Panc1 (cell line): ENCODE measurements around the gene CASTOR1. TPM values are rescaled to one million over a fixed set of nuclear protein-coding genes. Genes with fewer than 3 reads are reported as not detected.

Experiments
- ATAC-seq: fragments of 200-7000 bp; cut with Tn5 transposase; 2 replicates; pipeline ENCODE4 v1.9.1; 2020; ENCODE audit warnings: mild to moderate bottlenecking, moderate library complexity
- BruUV-seq: library from RNA; stranded (reverse); fragments of 400-500 nt; replicated peaks from 2 replicates; lab custom pipeline; 2021; lab: Mats Ljungman, UMichigan
- CTCF ChIA-PET: fragments of 300-600 bp; sonication (Branson Sonifier 250); formaldehyde crosslinking; loops from one replicate; lab custom pipeline; 2022; ENCODE audit warnings: antibody characterized with exemption; lab: Charles Lee
- POLR2A ChIA-PET: fragments of 300-600 bp; sonication (Branson Sonifier 250); formaldehyde crosslinking; loops from one replicate; lab custom pipeline; 2022; ENCODE audit warnings: antibody characterized with exemption; lab: Charles Lee
- DNase-seq: peaks from one replicate; pipeline ENCODE4 v3.0.0-alpha.2; 2010; ENCODE audit warnings: low read depth, low spot score
- H3K27ac ChIP-seq: 2 replicates; pipeline ENCODE4 v1.5.1; 2011; ENCODE audit warnings: mild to moderate bottlenecking, low read length, inconsistent platforms
- H3K27me3 ChIP-seq: fragments of 200-500 bp; sonication (Bioruptor generic); 2 replicates; pipeline ENCODE4 v1.6.0; 2014; ENCODE audit warnings: low read length, inconsistent platforms; ENCODE audit not compliant: control insufficient read depth, insufficient read depth
- H3K36me3 ChIP-seq: fragments of 200-500 bp; sonication (Bioruptor generic); 2 replicates; pipeline ENCODE4 v1.5.1; 2014; ENCODE audit warnings: inconsistent platforms, mild to moderate bottlenecking, low read length, moderate library complexity; ENCODE audit not compliant: control insufficient read depth, insufficient read depth
- H3K4me1 ChIP-seq: 2 replicates; pipeline ENCODE4 v1.5.1; 2011; ENCODE audit warnings: inconsistent platforms, mild to moderate bottlenecking, low read length, moderate library complexity; ENCODE audit not compliant: control insufficient read depth, insufficient read depth
- H3K4me3 ChIP-seq, 2 experiments: 2 replicates each; pipeline ENCODE4 v1.5.1; 2011 to 2012; ENCODE audit warnings: low read depth in 2 of 2, low read length in 2 of 2, mild to moderate bottlenecking in 2 of 2, inconsistent platforms in 1 of 2, moderate library complexity in 1 of 2
- H3K9me3 ChIP-seq: fragments of 200-500 bp; sonication (Bioruptor generic); 2 replicates; pipeline ENCODE4 v1.5.1; 2014; ENCODE audit warnings: low read depth, mild to moderate bottlenecking, inconsistent platforms, low read length, moderate library complexity; ENCODE audit not compliant: control insufficient read depth, insufficient read depth
- POLR2AphosphoS5 ChIP-seq: IDR thresholded peaks from 2 replicates; pipeline ENCODE4 v1.6.1; 2012; ENCODE audit warnings: mild to moderate bottlenecking, low read depth, low read length, moderate library complexity
- SIN3A ChIP-seq: IDR thresholded peaks from 2 replicates; pipeline ENCODE4 v1.6.1; 2012; ENCODE audit warnings: low read depth, mild to moderate bottlenecking, low read length, moderate library complexity, borderline replicate concordance; ENCODE audit not compliant: insufficient read depth
- TCF7L2 ChIP-seq: IDR thresholded peaks from 2 replicates; pipeline ENCODE4 v1.6.1; 2011; ENCODE audit warnings: mild to moderate bottlenecking, low read depth, low read length, inconsistent platforms
- in situ Hi-C: cut with HindIII; loops from 2 replicates; pipeline ENCODE4 v1.10.0; 2016; ENCODE audit warnings: low sequenced_read_pairs, low pct_unique_long_range_greater_than_20kb
- intact Hi-C: fragments of 100-400 bp; cut with micrococcal nuclease; formaldehyde crosslinking; loops from one replicate; pipeline ENCODE4 v1.10.0; 2022; ENCODE audit not compliant: unreplicated experiment
- total RNA-seq: library from RNA; stranded (reverse); gene quantifications from one replicate; pipeline ENCODE4 v1.2.1, GENCODE V29; 2021; ENCODE audit not compliant: unreplicated experiment
- TF ChIP-seq, protein P1 (sequence below): fragments of 450-650 bp; IDR thresholded peaks from 2 replicates; pipeline ENCODE4 v1.5.1; 2017; ENCODE audit warnings: mild to moderate bottlenecking
- TF ChIP-seq, protein P2 (sequence below), 2 experiments: IDR thresholded peaks; 2 replicates each; pipeline ENCODE4 v1.6.1; 2011 to 2012; ENCODE audit warnings: low read depth in 2 of 2, control low read depth in 1 of 2, low read length in 1 of 2, mild to moderate bottlenecking in 1 of 2, moderate library complexity in 1 of 2; ENCODE audit not compliant: insufficient read depth in 1 of 2

The CASTOR1 gene
- total RNA-seq, 1 experiment from 2014 or later: 6.7 TPM

DNA sequence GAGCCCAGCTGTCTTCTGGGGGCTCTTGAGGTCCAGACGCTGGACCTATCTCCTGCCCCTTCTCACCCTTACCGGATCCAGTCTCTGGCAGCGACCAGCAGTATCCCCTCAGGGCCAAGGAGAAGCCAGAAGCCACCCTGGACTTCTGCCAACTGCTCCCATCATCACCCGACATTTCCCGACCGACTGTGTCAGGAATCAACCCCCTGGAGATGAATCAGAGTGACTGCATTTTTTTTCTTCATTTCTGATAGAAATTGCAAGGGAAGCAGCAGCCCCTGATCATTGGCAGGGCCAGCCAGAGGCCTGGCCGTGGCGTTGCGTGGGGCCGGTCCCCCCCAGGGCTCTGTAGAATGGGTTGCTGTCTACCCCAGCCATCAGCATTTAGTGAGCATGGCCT lies 37.6 kb downstream of the CASTOR1 start:
- Histone ChIP-seq H3K9me3 (no peaks in the 10 kb centered on the region), H3K27me3 (no peaks in the 10 kb centered on the region), H3K4me1 (peaks cover 79% of the 10 kb centered on the region), H3K27ac (peak overlapping the region; percentile 89), H3K4me3 (no peak overlapping the region), H3K36me3 (no peaks in the 10 kb centered on the region; the same call in 1 of the 2 replicates)
- TF ChIP-seq SIN3A (no peak), TCF7L2 (no peak)
- TF ChIP-seq, protein P1, sequence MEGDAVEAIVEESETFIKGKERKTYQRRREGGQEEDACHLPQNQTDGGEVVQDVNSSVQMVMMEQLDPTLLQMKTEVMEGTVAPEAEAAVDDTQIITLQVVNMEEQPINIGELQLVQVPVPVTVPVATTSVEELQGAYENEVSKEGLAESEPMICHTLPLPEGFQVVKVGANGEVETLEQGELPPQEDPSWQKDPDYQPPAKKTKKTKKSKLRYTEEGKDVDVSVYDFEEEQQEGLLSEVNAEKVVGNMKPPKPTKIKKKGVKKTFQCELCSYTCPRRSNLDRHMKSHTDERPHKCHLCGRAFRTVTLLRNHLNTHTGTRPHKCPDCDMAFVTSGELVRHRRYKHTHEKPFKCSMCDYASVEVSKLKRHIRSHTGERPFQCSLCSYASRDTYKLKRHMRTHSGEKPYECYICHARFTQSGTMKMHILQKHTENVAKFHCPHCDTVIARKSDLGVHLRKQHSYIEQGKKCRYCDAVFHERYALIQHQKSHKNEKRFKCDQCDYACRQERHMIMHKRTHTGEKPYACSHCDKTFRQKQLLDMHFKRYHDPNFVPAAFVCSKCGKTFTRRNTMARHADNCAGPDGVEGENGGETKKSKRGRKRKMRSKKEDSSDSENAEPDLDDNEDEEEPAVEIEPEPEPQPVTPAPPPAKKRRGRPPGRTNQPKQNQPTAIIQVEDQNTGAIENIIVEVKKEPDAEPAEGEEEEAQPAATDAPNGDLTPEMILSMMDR: no peak
- ATAC-seq (no peak), DNase-seq (no peak)
- intact Hi-C loops: no loop called here
- CTCF ChIA-PET: interaction anchor here (1.1 kb wide), 1 partner anchor 39 kb away, joined by 3 read pairs; no protein-coding TSS in a partner anchor
- BruUV-seq: no TSS peak
- in situ Hi-C loops: no loop called here
- POLR2A ChIA-PET: interaction anchor here (0.5 to 1.1 kb wide), 3 partner anchors 37 to 141 kb away, joined by 3 to 6 read pairs (median 6); partner anchors contain the start of gene CASTOR1

DNA sequence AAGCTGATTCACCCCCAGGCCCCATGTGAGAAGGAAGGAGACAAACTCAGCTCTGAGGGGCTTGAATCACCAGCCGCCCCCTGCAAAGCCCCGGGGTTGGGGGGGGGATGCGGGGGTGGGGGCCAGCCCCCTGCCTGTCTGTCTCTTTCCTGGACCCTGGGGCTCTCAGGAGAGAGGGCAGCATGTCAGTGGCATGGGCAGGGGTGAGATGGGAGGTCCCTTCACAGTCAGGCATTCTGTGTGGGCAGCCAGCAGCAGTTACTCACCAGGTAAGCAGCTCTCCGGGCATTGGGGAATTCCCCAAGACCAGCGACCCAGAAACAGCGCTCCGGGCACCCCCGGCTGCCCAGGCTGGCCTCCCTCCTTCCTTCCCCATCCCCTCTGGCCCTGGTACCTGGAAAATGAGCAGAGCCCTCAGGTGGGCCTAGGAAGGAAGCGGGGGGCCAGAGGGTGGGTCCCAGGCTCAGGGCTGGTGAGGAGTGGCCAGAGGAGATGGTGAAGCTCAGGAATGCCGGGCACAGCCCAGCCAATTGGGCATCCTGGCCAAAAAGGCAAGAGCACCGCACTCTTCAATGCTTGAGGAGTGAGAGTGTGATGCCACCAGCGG lies 38.5 kb downstream of the CASTOR1 start:
- CTCF ChIA-PET: interaction anchor here (0.6 to 1.1 kb wide), 2 partner anchors 38 to 940 kb away, joined by 3 to 4 read pairs; no protein-coding TSS in a partner anchor
- DNase-seq (no peak), ATAC-seq (peak; percentile 33)
- no peaks in the 10 kb centered on the region for H3K36me3 ChIP-seq
- intact Hi-C loops (no loop called here), in situ Hi-C loops (no loop called here)
- no peaks in the 10 kb centered on the region for H3K27me3 ChIP-seq
- no TSS peak for BruUV-seq
- H3K4me3 ChIP-seq: no peak overlapping the region
- peaks cover 80% of the 10 kb centered on the region for H3K4me1 ChIP-seq
- H3K9me3 ChIP-seq: no peaks in the 10 kb centered on the region
- POLR2A ChIA-PET: interaction anchor here (0.6 kb wide), 2 partner anchors 37 to 115 kb away, joined by 3 to 4 read pairs; no protein-coding TSS in a partner anchor
- TF ChIP-seq, protein P1: no peak
- TF ChIP-seq SIN3A (no peak), TCF7L2 (no peak), POLR2AphosphoS5 (no peak)
- TF ChIP-seq, protein P2, sequence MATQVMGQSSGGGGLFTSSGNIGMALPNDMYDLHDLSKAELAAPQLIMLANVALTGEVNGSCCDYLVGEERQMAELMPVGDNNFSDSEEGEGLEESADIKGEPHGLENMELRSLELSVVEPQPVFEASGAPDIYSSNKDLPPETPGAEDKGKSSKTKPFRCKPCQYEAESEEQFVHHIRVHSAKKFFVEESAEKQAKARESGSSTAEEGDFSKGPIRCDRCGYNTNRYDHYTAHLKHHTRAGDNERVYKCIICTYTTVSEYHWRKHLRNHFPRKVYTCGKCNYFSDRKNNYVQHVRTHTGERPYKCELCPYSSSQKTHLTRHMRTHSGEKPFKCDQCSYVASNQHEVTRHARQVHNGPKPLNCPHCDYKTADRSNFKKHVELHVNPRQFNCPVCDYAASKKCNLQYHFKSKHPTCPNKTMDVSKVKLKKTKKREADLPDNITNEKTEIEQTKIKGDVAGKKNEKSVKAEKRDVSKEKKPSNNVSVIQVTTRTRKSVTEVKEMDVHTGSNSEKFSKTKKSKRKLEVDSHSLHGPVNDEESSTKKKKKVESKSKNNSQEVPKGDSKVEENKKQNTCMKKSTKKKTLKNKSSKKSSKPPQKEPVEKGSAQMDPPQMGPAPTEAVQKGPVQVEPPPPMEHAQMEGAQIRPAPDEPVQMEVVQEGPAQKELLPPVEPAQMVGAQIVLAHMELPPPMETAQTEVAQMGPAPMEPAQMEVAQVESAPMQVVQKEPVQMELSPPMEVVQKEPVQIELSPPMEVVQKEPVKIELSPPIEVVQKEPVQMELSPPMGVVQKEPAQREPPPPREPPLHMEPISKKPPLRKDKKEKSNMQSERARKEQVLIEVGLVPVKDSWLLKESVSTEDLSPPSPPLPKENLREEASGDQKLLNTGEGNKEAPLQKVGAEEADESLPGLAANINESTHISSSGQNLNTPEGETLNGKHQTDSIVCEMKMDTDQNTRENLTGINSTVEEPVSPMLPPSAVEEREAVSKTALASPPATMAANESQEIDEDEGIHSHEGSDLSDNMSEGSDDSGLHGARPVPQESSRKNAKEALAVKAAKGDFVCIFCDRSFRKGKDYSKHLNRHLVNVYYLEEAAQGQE (IDR thresholded peaks at IDR 0.05; ENCODE audit: insufficient read depth in 1 of 2, low read depth in 2 of 2, low read length in 1 of 2): no peak
- H3K27ac ChIP-seq: peak overlapping the region; percentile 89
